Measurements from ENCODE around the gene TNFRSF8.

GRCh38 chr1:12114340-12114683, 51.2 kb downstream of the TNFRSF8 start:
- TF ChIP-seq CTCF (optimal IDR thresholded peaks at IDR 0.05 in 1 of 3, IDR thresholded peaks at IDR 0.05 in 1 of 3, conservative IDR thresholded peaks at IDR 0.05 in 1 of 3; ENCODE audit: extremely low read depth in 1 of 3, insufficient read depth in 2 of 3, low read length in 3 of 3) (no peak), EZH2 (IDR thresholded peaks at IDR 0.05; ENCODE audit: low read length) (no peak)

Data from keratinocyte (primary cell).